RWPE1 (cell line): ENCODE results near the gene NPRL2.
"Not testable (repeated sequence)": the region's sequence is repeated elsewhere in the genome, so short reads cannot be mapped to it uniquely, and the experiment has no call there.

Source experiments
- CTCF ChIA-PET: fragments of 350-600 bp; sonication (Branson Sonifier 250); formaldehyde crosslinking; extraction: SDS; loops from one replicate; lab custom pipeline; 2021; lab: Yijun Ruan, JAX
- POLR2A ChIA-PET: fragments of 400-600 bp; formaldehyde crosslinking; extraction: SDS; loops from one replicate; lab custom pipeline; 2020; ENCODE audit warnings: antibody characterized with exemption; ENCODE audit not compliant: low non-redundant PET; lab: Yijun Ruan, JAX
- DNase-seq: peaks from one replicate; pipeline ENCODE4 v3.0.0; 2012; ENCODE audit warnings: low spot score
- H3K27ac ChIP-seq: fragments of 450-650 bp; 2 replicates; pipeline ENCODE4 v1.5.1; 2017
- CTCF ChIP-seq: fragments of 450-650 bp; conservative IDR thresholded peaks from 2 replicates; pipeline ENCODE4 v1.5.1; 2017; ENCODE audit warnings: low read depth, mild to moderate bottlenecking

The NPRL2 gene

DNA sequence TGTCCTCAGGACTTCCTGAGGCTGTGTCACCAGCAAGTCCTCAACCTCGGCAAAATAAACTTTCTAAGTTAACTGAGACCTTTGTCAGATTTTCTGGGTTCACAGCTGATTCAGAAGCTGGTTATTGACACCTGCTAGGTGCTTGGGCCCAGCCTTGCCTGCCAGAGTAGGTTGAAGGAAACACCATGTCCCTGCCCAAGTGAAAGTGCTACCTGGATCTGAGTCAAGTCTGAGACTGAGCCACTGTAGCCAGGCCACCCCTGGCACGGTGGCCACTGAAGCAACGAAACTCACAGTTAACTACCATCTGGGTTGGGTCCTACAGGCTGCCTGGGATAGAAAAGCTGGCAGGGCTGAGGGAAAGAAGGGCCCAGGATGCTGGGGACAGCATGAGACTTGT is 36.2 kb downstream of the NPRL2 start:
- TF ChIP-seq CTCF = no peak
- no peak for DNase-seq
- POLR2A ChIA-PET = no interaction called here
- CTCF ChIA-PET = no interaction called here
- H3K27ac ChIP-seq = peak overlapping the region; percentile 97

GRCh38 chr3:50312041-50312440 is 38.5 kb downstream of the NPRL2 start:
- DNase-seq, CTCF ChIA-PET, H3K27ac ChIP-seq, POLR2A ChIA-PET: not testable (repeated sequence)

DNA sequence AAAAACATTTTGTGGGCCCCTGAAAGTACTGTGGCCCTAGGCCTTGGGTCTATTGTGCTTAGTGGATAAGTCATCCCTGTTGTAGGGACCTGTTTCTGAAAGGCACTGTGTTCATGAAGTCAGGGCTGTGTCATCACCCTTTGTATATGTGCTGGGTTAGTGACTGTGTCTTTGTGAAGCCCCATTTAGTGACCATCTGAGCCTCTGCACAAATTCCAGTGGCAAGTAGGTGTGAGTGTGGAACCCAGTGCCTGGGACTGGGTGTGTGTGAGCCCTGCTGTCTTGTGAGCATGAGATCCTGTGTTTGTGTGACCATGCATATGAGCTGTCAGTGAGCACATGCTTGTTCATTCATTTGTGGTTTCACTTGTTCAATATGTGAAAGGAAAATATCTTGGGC is 46.0 kb downstream of the NPRL2 start:
- TF ChIP-seq CTCF = no peak
- CTCF ChIA-PET = interaction anchor here (0.6 kb wide), 1 partner anchor 19 kb away, joined by 5 read pairs; no protein-coding TSS in a partner anchor
- POLR2A ChIA-PET = no interaction called here
- DNase-seq = no peak
- no peak overlapping the region for H3K27ac ChIP-seq

DNA sequence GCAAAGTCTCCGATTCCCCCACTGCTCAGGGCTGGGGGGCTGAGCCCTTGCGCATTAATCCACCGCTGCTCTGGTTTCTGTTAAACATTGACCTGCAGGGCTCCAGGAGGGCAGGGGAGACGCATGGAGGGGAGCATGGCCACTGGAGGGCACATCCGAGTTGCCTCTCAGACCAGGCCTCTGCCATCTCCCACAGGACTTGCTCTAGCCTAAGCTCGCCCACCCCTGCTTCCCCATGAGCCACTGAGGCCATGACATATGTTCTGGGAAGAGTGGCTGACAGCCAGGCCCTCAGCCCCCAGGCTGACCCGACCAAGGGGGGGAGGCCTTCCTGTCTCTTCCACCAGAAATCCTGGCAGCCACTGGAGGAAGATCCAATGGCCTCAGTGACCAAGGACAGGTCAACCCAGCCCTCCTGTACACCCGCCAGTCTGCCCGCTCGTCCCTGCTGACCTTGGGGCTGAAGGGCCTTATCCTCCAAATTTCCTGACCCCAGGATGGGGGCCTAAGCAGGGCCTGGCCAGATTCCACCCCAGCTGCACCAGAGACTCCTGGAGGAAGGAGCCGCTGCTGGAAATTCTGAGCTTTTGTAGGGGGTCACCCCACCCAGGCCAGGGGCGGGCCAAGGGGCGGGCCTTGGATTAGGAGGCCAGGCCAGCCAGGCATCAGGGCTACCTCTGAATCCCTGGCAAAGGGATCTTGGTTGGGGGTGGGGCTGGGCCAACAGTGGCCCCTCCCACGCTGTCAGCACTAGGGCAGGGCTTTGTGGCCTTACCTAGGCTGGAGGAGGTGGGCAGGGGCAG is 47.4 kb downstream of the NPRL2 start, which contains the start of gene HYAL1:
Gene HYAL1 (minus strand): TSS at position 562 of the 803 bp plus-strand sequence. CDS start 618 bp downstream, outside the sequence.
- peak within 1 kb of the TSS; percentile 93 for H3K27ac ChIP-seq
- no peak; the same call in 1 of the 2 replicates for TF ChIP-seq CTCF
- no peak for DNase-seq
- CTCF ChIA-PET = interaction anchor here (0.6 kb wide), 1 partner anchor 784 kb away, joined by 3 read pairs; no protein-coding TSS in a partner anchor
- POLR2A ChIA-PET = no interaction called here

GRCh38 chr3:50302095-50303012 is 48.2 kb downstream of the NPRL2 start:
- DNase-seq = no peak
- H3K27ac ChIP-seq = peak overlapping the region; percentile 93
- ChIA-PET CTCF (no interaction called here), POLR2A (no interaction called here)
- TF ChIP-seq CTCF = no peak

DNA sequence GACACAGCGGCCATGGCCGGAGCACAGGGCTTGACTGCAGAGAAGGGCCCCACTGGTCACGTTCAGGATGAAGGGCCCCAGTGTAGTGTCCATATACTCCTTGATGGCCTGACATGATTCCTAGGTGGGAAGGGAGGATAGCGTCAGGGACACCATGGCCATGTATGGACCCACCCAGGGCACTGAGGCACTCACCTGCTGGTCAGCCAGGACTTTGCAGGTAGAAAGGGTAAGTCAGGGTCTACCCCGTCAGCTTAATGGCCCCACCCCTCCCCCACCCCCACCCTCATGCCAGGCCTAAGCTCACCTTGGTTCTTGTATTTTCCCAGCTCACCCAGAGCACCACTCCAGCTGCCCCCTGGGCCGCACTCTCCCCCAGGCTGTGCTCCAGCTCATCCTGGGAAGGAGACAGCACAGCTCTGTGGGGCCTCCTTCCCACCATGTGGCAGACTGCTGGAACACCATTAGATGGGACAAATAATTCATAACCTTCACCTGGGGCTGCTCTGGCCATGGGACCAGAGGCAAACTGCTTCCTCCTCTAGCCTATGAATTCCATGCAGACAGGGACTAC is 49.8 kb downstream of the NPRL2 start:
- no peak for TF ChIP-seq CTCF
- CTCF ChIA-PET = no interaction called here
- POLR2A ChIA-PET = no interaction called here
- no peak for DNase-seq
- peak overlapping the region; percentile 93 for H3K27ac ChIP-seq
